ENCODE results near the gene PSEN2. TPM values are rescaled to one million over a fixed set of nuclear protein-coding genes. Genes with fewer than 3 reads are reported as not detected.

The PSEN2 gene
- total RNA-seq, 1 experiment from 2014 or later = 17.4 TPM

DNA sequence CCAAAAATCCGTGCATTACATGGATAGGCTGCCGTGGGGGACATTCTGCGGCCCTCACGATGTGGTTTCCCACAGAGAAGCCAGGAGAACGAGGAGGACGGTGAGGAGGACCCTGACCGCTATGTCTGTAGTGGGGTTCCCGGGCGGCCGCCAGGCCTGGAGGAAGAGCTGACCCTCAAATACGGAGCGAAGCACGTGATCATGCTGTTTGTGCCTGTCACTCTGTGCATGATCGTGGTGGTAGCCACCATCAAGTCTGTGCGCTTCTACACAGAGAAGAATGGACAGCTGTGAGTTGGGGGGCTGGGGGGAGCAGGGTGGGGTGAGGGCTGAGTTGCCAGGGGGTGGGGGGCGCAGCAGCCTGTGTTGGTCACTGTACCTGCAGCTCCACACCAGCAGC lies 13.2 kb downstream of the PSEN2 start:
- no peak overlapping the region; a peak in 1 of 7 replicates for H3K27ac Mint-ChIP-seq

More for the DNA sequence above, 13.2 kb downstream of the PSEN2 start:
- H3K79me2 ChIP-seq (ENCODE audit: insufficient read depth, low read length) = no peaks in the 10 kb centered on the region
- H3K18ac ChIP-seq (ENCODE audit: insufficient read length, low read depth, low read length) = no peak overlapping the region
- H3K9ac ChIP-seq (ENCODE audit: extremely low read depth, insufficient read length, low read length) = no peak overlapping the region
- no peak overlapping the region for H2AK5ac ChIP-seq (ENCODE audit: insufficient read length, low read length)
- no peak overlapping the region for H2BK120ac ChIP-seq (ENCODE audit: low read depth, low read length, poor library complexity, severe bottlenecking)
- Mint-ChIP-seq H3K4me3 (no peak overlapping the region), H3K27me3 (ENCODE audit: low read depth) (no peaks in the 10 kb centered on the region), H3K36me3 (ENCODE audit: insufficient read depth in 1 of 3, low read depth in 3 of 3) (peaks cover 14 to 57% (median 51%) of the 10 kb centered on the region in 3 experiments; a peak in 6 of 7 replicates), H3K9me3 (no peaks in the 10 kb centered on the region), H3K4me1 (peaks cover 3% of the 10 kb centered on the region in 2 experiments; a peak in 2 of 4 replicates)
- H2BK15ac ChIP-seq (ENCODE audit: low read depth, low read length) = no peak overlapping the region
- no peak for DNase-seq
- H3K4me1 ChIP-seq (ENCODE audit: insufficient read depth, low read length) = 0 out of 2 replicates have a peak, but pooled peaks cover 2% of the 10 kb centered on the region
- H4K91ac ChIP-seq (ENCODE audit: insufficient read length, low read depth, low read length) = no peak overlapping the region
- TF ChIP-seq, protein P1, sequence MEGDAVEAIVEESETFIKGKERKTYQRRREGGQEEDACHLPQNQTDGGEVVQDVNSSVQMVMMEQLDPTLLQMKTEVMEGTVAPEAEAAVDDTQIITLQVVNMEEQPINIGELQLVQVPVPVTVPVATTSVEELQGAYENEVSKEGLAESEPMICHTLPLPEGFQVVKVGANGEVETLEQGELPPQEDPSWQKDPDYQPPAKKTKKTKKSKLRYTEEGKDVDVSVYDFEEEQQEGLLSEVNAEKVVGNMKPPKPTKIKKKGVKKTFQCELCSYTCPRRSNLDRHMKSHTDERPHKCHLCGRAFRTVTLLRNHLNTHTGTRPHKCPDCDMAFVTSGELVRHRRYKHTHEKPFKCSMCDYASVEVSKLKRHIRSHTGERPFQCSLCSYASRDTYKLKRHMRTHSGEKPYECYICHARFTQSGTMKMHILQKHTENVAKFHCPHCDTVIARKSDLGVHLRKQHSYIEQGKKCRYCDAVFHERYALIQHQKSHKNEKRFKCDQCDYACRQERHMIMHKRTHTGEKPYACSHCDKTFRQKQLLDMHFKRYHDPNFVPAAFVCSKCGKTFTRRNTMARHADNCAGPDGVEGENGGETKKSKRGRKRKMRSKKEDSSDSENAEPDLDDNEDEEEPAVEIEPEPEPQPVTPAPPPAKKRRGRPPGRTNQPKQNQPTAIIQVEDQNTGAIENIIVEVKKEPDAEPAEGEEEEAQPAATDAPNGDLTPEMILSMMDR (conservative IDR thresholded peaks at IDR 0.05) = no peak
- H4K5ac ChIP-seq (ENCODE audit: insufficient read length, low read depth, low read length) = no peak overlapping the region
- H4K20me1 ChIP-seq (ENCODE audit: control insufficient read depth, insufficient read depth, insufficient read length) = no peaks in the 10 kb centered on the region
- H2BK12ac ChIP-seq (ENCODE audit: insufficient read length, low read depth, low read length) = no peak overlapping the region
- H3K27me3 ChIP-seq (ENCODE audit: insufficient read depth, low read length) = no peaks in the 10 kb centered on the region
- H3K79me1 ChIP-seq (ENCODE audit: insufficient read depth, low read depth, low read length, poor library complexity, severe bottlenecking) = no peaks in the 10 kb centered on the region
- H3K23ac ChIP-seq (ENCODE audit: insufficient read length, low read depth, low read length) = no peak overlapping the region
- H3K9me3 ChIP-seq (ENCODE audit: control insufficient read depth, low read depth, low read length) = no peaks in the 10 kb centered on the region
- no peak overlapping the region for H3K4me2 ChIP-seq (ENCODE audit: insufficient read depth, insufficient read length, low read length)
- no CpG with 5 or more reads among the region's 16 CpGs for WGBS (ENCODE audit: extremely low coverage, insufficient read length, low lambda C conversion rate)
- H3K4ac ChIP-seq (ENCODE audit: low read depth, low read length) = no peak overlapping the region
- H3K14ac ChIP-seq (ENCODE audit: insufficient read depth, low read length) = no peak overlapping the region
- no peaks in the 10 kb centered on the region for H3K23me2 ChIP-seq (ENCODE audit: insufficient read length, low read depth, low read length, poor library complexity, severe bottlenecking)
- no peak overlapping the region for H4K8ac ChIP-seq (replicated peaks; ENCODE audit: insufficient read length, low read depth, low read length)
- H3K27ac ChIP-seq (ENCODE audit: insufficient read length, low read depth, low read length) = no peak overlapping the region
- H2BK5ac ChIP-seq (ENCODE audit: insufficient read length, low read length) = no peak overlapping the region
- H2AFZ ChIP-seq (ENCODE audit: low read length) = no peak overlapping the region
- no peak overlapping the region for H2BK20ac ChIP-seq (ENCODE audit: low read depth, low read length, poor library complexity, severe bottlenecking)
- H3K56ac ChIP-seq (ENCODE audit: insufficient read length, low read depth, low read length) = no peak overlapping the region
- no peak overlapping the region for H3T11ph ChIP-seq (ENCODE audit: low read length)
